HG03196 (cell line): ENCODE results near the gene TTC28.
"Not testable (repeated sequence)": the region's sequence is repeated elsewhere in the genome, so short reads cannot be mapped to it uniquely, and the experiment has no call there.

Source experiments
- ATAC-seq: cut with Tn5 transposase; IDR thresholded peaks from one replicate; pipeline ENCODE4 v1.9.1; 2021; ENCODE audit not compliant: unreplicated experiment

Gene TTC28

DNA sequence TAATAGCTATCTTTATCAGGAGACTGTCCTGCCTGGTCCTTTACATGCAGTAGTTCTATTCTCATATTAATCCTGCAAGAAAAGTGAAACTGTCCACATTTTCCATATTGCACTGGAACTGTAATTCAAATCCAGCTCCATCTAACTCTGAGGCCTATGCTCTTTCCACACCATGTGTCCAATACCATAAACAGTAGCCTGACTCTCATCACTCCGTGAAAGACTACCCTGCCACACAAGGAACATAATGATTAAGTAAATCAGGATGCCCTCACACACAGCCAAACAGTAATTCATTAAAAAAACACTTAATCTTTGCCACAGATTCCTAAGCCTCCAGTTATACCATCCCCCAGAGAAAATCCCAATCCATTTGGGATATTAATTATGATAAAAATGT is 475.3 kb downstream of the TTC28 start:
- ATAC-seq = no peak

DNA sequence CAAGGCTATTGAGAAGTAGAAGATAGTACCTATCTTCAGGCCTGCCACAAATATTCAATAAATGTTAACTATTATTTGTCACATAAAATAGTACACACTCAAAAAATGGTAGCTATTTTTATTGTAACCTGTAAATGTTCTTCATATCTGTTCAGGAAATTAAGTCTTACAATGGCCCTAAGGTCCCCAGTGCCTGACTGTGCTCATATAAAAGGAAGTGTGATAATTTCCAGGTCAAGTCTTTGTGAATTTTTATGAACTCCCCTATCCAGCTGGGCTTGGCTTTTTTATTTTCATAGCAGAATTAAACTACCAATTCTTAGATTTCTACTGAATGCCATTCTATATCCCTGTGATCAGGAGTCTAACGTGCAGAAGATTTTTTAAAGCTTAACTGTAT is 476.4 kb downstream of the TTC28 start:
- ATAC-seq = no peak

- no peak for ATAC-seq
Measured at GRCh38 chr22:28198692-28199091, 480.9 kb downstream of the TTC28 start.

GRCh38 chr22:28191571-28191970 is 488.1 kb downstream of the TTC28 start:
- not testable (repeated sequence) for ATAC-seq

DNA sequence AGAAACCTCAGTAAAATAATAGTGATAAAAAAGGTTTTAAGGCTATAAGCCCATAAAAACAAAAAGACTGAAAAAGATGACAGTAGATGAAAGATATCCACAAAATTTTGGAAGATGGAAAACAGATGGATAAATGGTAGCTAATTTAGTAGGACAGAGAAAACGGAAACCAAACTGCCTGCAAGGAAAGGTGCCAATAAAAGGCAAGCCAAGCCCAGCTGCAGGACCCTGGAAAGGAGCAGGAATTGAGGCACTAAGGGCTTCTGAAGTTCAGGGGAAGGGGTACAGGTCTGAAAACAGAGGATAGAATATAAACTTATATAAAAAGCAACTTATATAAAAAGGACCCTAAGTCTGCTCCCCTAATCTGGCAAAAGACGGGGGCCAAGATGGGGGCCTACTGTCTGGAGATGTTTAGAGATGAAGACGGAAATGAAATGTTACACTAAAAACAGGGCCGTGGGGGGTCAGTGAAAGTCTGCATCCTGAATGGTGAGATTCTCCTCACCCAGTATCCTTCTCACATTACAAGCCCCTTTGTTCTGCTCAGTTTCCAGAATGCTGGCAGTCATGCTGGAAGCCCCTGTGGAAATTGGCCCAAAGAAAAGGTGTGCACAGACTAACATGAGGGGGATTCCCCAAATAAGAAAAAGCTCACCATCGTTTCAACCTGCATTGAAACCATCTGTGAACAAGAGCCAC is 491.3 kb downstream of the TTC28 start:
- no peak for ATAC-seq

DNA sequence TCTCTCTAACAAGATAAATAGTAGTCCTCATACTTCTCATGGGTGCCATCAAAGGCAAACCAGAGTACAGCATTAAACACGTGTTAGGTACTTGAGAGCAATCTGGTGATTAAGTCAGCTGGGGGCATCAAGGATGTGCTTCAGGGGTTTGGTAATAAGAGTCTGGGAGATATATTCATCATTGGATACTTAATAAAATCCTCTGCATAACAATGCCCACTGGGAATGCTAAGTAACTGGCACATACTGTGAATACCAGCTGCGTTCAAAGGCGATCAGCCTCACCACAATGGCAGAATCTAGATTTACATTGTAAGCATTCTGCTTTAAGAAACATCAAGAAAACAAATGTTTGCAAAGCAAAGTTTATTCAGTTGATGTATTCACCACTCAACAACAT is 492.0 kb downstream of the TTC28 start:
- no peak for ATAC-seq

DNA sequence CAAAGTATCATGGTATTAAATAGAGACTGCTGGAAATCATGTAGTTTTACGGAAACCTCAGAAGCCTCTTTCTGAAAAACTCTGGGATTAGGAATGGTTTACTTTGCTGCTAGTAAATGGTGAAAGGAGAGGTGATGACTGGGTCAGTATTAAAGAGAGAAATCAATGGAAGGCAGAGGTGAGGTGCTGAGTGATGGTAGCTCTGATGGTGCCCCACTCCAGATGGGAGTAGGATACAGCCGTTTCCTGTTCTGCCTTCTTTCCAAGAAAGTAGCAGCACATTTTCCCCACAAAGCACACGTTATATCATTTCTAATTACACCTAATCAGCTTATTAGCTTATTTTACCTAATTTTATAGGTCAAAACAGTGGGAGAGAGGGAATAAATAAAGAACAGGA is 493.0 kb downstream of the TTC28 start:
- no peak for ATAC-seq

- ATAC-seq = no peak
Measured at GRCh38 chr22:28185130-28185529, 494.5 kb downstream of the TTC28 start.

- ATAC-seq = no peak
Measured at GRCh38 chr22:28183078-28183860, 496.4 kb downstream of the TTC28 start.

- no peak for ATAC-seq
Measured at GRCh38 chr22:28180804-28181731, 498.6 kb downstream of the TTC28 start.

DNA sequence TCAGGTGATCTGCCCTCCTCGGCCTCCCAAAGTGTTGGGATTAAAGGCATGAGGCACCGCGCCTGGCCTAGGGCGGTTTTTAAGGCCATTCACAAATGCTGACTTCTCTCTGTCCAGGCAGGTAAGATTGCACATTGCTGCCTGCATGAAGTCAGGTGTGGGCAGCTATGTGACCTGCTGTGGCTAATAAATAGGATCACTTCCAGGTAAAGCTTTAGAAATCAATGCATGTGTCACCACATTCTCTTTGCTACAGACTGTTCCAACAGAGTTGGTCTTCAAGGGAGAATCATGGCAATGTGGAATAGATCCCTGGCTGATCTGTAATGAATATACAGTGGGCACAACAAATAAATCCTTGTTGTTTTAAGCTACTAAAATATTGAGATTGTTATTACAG is 500.2 kb downstream of the TTC28 start:
- no peak for ATAC-seq

DNA sequence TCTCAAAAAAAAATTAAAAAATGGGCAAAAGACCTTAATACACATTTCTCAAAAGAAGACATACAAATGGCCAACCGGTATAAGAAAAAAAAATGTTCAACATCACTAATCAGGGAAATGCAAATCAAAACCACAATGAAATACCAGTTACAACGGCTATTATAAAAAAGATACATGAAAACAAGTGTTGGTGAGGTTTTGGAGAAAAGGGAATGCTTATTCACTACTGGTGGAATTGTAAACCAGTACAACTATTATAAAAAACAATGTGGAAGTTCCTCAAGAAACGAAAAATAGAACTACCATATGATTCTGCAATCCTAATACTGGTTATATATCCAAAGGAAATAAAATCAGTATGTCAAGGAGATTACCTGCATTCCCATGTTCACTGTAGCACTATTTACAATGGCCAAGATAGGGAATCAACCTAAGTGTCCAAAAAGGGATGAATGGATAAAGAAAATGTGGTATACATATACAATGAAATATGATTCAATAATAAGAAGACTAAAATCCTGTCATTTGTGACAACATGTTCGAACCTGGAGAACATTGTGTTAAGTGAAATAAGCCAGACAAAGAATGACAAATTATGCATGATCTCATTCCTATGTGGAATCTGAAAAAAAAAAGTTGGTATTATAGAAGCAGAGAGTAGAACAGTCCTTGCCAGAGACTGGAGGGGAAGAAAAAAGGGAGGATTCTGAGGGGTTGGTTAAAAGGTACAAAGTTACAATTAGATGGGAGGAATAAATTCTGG is 503.7 kb downstream of the TTC28 start:
- ATAC-seq = no peak

- no peak for ATAC-seq
Measured at GRCh38 chr22:28174509-28174908, 505.1 kb downstream of the TTC28 start.

DNA sequence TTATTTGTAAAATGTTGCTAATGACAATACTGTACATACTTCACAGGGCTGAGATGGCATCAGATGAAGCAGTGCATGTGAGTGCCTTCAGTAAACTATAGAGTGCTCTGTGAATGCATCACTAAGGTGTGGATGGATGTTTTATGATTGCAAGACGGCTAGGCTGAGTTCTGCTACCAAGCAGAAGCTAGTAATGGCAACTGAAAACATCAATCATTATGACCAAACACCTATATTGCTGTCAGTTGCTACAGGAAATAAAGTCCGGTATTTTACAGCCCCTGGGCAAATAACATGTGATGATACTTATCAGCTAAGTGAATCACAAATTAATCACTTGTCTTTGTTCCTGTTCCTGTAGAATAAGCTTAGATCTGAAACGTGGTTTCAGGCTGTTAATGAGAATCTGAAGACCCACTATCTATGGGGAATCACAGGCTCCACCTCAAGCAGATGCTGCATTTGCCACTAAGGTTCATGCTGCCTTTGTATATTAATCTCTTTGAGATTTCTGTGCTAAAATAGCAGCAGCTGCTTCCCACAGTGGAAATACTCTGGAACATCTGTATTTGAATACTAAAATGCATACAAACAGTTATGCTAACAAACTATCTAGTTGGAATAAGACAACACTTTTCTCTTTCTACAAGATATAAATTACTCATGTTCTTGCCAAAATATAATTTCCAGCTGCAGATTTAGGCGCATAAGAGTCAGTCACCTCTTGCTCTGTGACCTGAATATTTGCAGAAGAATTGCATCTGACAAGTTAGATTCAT is 506.6 kb downstream of the TTC28 start:
- no peak for ATAC-seq

DNA sequence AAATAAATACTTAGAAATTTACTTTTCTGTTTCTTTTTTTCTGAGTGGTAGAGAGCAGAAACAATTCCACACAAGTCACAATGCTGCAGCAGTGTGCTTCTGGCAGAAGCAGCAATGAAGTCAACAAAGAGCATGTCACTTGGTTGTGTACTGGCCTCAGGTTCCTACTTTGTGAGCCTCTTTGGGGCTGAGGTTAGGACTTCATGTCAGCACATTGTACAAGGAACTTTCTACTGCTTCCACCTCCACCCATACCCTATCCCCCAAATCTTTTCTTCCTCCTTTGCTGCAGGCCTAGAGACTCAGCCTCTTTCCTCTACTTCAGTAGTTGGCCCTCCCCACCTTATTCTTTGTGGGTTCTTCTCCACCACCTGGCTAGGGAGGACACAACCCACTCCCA is 507.9 kb downstream of the TTC28 start:
- no peak for ATAC-seq

GRCh38 chr22:28171115-28171514 is 508.5 kb downstream of the TTC28 start:
- no peak for ATAC-seq

- ATAC-seq = not testable (repeated sequence)
Measured at GRCh38 chr22:28169314-28169713, 510.3 kb downstream of the TTC28 start.

DNA sequence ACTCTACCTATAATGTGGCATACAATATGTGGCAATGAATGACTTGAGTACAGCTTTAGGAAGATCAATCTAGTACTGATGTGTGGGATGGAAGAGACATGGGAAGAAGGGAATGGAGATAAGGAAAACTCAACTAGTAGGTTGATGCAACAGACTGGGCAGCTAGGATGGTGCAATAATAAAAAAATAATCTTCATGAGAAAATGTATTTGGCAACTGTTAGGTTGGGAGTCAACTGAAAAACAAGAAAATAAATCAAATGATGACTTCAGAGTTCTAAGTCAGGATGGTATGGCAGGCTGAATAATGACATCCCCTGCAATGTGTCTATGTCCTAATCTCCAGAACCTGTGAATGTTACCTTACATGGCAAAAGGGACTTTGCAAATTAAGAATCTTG is 523.8 kb downstream of the TTC28 start:
- no peak for ATAC-seq

GRCh38 chr22:28154861-28155260 is 524.8 kb downstream of the TTC28 start:
- ATAC-seq = no peak
